Progenitor cell of endocrine pancreas (in vitro differentiated cells): Measurements from ENCODE around the gene COL6A3. TPM values are rescaled to one million over a fixed set of nuclear protein-coding genes. Genes with fewer than 3 reads are reported as not detected.

ENCODE experiments used
- DNase-seq: peaks from one replicate; pipeline ENCODE4 v3.0.0; 2021; ENCODE audit warnings: low spot score; ENCODE audit not compliant: unreplicated experiment
- H3K27ac Mint-ChIP-seq: 2 replicates; pipeline ENCODE4 v1.8.0; 2021; ENCODE audit warnings: mild to moderate bottlenecking, moderate library complexity, mixed read lengths
- H3K27me3 Mint-ChIP-seq: 2 replicates; pipeline ENCODE4 v1.8.0; 2021; ENCODE audit warnings: mixed read lengths
- H3K36me3 Mint-ChIP-seq: 2 replicates; pipeline ENCODE4 v1.8.0; 2022; ENCODE audit warnings: mixed read lengths; ENCODE audit not compliant: insufficient read depth
- H3K4me1 Mint-ChIP-seq: 2 replicates; pipeline ENCODE4 v1.8.0; 2021; ENCODE audit warnings: low read depth, mixed read lengths
- H3K4me3 Mint-ChIP-seq: 2 replicates; pipeline ENCODE4 v1.8.0; 2021; ENCODE audit warnings: low read depth, mild to moderate bottlenecking, moderate library complexity, mixed read lengths
- H3K9me3 Mint-ChIP-seq: 2 replicates; pipeline ENCODE4 v1.8.0; 2021; ENCODE audit warnings: low read depth, mixed read lengths
- total RNA-seq: library from RNA; stranded (reverse); gene quantifications from 2 replicates; pipeline ENCODE4 v1.2.1, GENCODE V29; 2021
- TF ChIP-seq, protein P1 (sequence below): fragments of 200-600 bp; sonication (generic); IDR thresholded peaks from one replicate; pipeline ENCODE4 v1.5.0; 2021; ENCODE audit warnings: antibody characterized with exemption, mild to moderate bottlenecking; ENCODE audit not compliant: unreplicated experiment

Gene COL6A3
- total RNA-seq, 1 donor from 2014 or later, result 1.0 TPM

DNA sequence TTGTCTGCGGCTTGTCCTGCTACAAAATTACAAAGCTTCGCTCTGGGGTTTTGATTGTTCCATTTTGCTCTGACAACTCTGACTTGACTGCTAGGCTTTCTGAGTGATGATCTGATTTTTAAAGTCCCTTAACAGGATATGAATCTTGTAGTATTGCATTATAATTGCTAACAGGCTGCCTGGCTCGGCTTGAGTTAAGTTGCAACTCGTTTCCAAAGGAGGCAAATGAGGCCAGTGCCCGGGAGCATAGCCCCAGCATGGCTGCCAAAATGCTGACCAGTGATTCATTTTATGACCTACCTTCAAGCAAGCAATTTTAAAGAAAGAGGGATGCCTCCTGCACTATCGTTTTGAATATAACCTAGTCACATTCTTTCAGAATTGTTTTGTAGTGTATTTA lies 135.4 kb downstream of the COL6A3 start:
- Mint-ChIP-seq H3K36me3 (no peaks in the 10 kb centered on the region), H3K27me3 (peaks cover 19% of the 10 kb centered on the region), H3K9me3 (peaks cover 4% of the 10 kb centered on the region), H3K27ac (no peak overlapping the region), H3K4me1 (no peaks in the 10 kb centered on the region), H3K4me3 (no peak overlapping the region)
- TF ChIP-seq, protein P1, sequence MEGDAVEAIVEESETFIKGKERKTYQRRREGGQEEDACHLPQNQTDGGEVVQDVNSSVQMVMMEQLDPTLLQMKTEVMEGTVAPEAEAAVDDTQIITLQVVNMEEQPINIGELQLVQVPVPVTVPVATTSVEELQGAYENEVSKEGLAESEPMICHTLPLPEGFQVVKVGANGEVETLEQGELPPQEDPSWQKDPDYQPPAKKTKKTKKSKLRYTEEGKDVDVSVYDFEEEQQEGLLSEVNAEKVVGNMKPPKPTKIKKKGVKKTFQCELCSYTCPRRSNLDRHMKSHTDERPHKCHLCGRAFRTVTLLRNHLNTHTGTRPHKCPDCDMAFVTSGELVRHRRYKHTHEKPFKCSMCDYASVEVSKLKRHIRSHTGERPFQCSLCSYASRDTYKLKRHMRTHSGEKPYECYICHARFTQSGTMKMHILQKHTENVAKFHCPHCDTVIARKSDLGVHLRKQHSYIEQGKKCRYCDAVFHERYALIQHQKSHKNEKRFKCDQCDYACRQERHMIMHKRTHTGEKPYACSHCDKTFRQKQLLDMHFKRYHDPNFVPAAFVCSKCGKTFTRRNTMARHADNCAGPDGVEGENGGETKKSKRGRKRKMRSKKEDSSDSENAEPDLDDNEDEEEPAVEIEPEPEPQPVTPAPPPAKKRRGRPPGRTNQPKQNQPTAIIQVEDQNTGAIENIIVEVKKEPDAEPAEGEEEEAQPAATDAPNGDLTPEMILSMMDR, result no peak
- DNase-seq, result no peak

DNA sequence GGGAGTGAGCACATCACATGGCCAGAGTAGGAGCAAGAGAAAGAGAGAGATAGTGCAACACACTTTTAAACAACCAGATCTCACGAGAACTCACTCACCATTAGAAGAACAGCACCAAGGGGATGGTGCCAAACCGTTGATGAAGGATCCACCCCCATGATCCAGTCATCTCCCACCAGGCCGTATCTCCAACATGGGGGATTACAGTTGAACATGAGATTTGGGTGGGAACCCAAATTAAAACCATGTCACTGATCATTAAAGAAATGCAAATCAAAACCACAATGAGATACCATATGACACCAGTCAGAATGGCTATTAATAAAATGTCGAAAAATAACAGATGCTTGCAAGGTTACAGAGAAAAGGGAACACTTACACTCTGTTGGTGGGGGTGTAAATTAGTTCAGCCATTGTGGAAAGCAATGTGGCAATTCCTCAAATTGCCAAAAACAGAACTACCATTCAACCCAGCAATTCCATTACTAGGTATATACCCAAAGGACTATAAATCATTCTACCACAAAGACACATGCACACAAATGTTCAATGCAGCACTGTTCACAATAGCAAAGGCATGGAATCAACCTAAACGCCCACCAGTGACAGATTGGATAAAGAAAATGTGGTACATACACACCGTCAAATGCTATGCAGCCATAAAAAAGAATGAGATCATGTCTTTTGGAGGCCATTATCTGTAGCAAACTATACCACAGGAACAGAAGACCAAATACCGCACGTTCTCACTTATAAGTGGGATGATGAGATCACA lies 137.1 kb downstream of the COL6A3 start:
- H3K9me3 Mint-ChIP-seq, result peaks cover 4% of the 10 kb centered on the region
- H3K4me3 Mint-ChIP-seq, result no peak overlapping the region
- H3K4me1 Mint-ChIP-seq, result no peaks in the 10 kb centered on the region

More for the DNA sequence above, 137.1 kb downstream of the COL6A3 start:
- Mint-ChIP-seq H3K27me3 (peaks cover 11% of the 10 kb centered on the region), H3K27ac (no peak overlapping the region), H3K36me3 (no peaks in the 10 kb centered on the region)
- DNase-seq, result no peak
- TF ChIP-seq, protein P1, result no peak

Other genes starting within 250 kb of the COL6A3 start
- gene MLPH, start 73.1 kb upstream of the COL6A3 start, total RNA-seq, result 1.2 and 1.6 TPM in 2 replicates
- gene PRLH, start 152.4 kb upstream of the COL6A3 start, total RNA-seq, result not detected in 2 replicates
- 49.9 and 52.0 TPM in 2 replicates for gene RAB17, start 176.6 kb upstream of the COL6A3 start, total RNA-seq
- gene LRRFIP1, start 213.4 kb upstream of the COL6A3 start, total RNA-seq, result 68.6 and 71.4 TPM in 2 replicates